HT-29 (cell line): ENCODE measurements around the gene ZBTB7C. TPM values are rescaled to one million over a fixed set of nuclear protein-coding genes. Genes with fewer than 3 reads are reported as not detected.
A peak's percentile ranks its signal among the peaks of the same experiment; 100 is the strongest.
"Not testable (repeated sequence)": the region's sequence is repeated elsewhere in the genome, so short reads cannot be mapped to it uniquely, and the experiment has no call there.

Experiments used
- DNase-seq: peaks from one replicate; pipeline ENCODE4 v3.0.0-alpha.2; 2015; ENCODE audit warnings: low spot score
- total RNA-seq: library from RNA; depleted of rRNA; stranded (reverse); fragments of >200 nt; shearing (Covaris generic); gene quantifications from 2 replicates; pipeline ENCODE4 v1.2.3, GENCODE V29; 2014; rRNA removed

Gene ZBTB7C
- 15.1 and 17.1 TPM in 2 replicates for total RNA-seq

DNA sequence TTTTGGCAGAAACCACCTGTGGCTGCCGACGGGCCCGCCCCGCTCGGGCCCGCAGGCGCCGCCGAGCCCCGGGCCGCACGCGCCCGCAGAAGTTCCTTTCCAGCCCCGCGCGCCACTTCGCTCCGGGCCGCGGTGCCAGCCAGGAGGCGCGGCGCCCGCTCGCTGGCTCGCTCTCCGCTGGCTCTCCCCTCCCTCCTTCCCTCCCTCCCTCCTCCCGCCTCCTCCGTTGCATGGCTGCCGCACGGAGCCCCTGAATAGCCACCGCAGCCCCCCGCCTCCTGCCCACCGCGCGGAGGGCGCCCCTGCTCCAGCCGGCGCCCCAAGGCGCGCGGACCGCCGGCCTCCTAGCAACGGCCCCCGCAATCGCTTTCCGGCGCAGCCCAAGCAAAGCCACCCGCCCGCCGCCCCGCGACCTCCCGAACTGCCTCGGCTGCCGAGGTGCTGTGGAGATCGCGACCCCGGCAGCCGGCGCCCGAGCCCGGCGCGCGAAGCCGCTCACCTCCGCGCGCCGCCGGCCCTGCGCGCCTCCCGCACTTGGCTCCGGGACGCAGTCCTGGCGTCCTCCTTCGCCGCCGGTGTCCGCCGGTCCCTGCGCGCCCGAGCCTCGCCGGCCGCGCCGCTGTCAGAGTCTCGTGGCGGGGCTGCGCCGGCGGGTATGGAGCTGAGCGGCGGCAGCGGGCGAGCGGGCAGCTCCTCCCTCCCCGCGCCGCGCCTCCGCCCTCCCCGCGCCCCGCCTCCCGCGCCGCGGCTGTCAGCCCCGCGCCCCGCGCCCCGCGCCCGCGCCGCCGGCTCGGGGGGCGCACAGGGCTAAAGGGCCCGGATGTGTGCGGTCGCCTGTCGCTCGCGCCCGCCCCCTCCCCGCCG lies at the start of gene ZBTB7C:
ZBTB7C (minus strand) TSS at position 657 of the 864 bp plus-strand sequence.
- peak; percentile 31 for DNase-seq

GRCh38 chr18:48456838-48457237 lies 47.7 kb upstream of the ZBTB7C start:
- no peak for DNase-seq

GRCh38 chr18:48455555-48456478 lies 46.6 kb upstream of the ZBTB7C start:
- peak; percentile 92 for DNase-seq

DNA sequence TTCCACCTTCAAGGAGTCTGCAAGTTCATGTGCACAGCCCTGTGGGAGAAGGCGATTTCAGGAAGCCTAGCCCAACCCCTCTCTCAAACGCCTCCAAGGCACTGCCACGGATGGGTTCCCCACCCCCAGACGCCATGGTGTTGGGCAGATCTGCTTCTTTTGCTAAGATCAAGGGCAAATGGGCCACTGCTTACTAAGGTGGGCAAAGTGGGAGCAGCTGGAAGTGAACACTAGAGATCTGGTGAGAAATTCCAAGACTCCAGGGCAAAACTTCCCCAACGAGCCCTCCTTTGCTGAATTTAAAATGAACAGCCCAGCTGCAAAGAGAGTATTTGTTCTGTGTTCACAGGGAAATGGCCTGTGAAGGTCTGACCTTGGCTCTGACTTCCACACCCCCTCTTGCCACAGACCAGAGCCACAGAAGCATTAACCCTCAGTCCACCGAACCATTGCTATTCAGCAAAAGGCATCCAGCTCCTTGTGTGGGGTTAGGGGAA lies 45.1 kb upstream of the ZBTB7C start:
- DNase-seq = peak; percentile 33

GRCh38 chr18:48453330-48454066 lies 44.3 kb upstream of the ZBTB7C start:
- DNase-seq = peak; percentile 17

- peak; percentile 41 for DNase-seq
Observed at GRCh38 chr18:48452861-48453323, 43.7 kb upstream of the ZBTB7C start.

DNA sequence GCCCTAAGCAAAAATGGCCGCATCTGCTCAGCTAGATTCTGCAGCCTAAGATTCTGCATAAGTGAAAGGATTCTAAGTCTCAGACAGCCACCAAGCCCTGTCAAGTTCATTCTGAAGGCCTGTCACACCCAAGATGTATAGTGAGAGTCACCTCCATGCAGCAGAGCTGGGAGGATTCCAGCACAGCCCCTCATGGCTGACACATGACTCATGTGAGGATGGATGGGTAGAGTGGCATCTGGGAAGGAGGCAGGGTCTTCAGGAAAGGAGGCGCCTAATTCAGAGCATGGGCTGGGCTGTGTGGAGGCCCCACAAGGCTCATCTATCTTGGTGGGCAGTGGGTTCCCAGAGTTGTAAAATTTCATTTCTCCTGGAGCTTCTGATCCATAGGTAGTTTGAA lies 41.5 kb upstream of the ZBTB7C start:
- DNase-seq = no peak

DNA sequence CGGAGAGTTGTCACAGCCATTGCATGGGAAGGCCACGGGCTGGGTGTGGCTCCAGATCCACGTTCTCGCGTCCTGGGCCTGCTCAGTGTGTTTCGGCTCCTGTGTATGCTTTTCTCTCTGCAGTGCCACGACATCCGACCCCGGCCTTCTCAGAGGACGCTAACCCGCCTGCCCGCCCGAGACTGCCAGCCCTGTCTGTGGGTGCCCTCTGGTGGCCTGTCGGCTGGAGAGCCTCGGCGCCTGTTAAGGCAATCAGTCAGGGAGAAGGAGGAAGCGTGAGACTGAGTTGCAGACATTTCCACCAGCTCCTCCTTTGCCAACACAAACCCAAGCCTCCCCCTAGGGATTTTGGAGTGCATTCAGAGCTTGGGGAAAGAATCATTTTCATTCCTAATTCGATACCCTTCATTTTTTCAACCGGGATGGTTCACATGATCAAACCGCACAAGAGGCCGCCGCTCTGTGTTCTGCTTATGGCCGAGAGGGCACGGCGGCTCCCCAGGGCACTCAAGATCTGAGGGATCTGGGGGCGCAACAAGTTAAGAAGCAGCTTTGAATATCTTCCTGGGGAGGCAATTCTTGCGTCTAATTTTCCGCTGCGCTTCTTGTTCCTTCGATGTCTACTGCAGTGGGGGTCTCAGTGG lies 37.5 kb upstream of the ZBTB7C start:
- DNase-seq = peak; percentile 88

- peak; percentile 83 for DNase-seq
Observed at GRCh38 chr18:48445540-48445939, 36.4 kb upstream of the ZBTB7C start.

GRCh38 chr18:48442761-48443160 lies 33.6 kb upstream of the ZBTB7C start:
- DNase-seq = no peak

DNA sequence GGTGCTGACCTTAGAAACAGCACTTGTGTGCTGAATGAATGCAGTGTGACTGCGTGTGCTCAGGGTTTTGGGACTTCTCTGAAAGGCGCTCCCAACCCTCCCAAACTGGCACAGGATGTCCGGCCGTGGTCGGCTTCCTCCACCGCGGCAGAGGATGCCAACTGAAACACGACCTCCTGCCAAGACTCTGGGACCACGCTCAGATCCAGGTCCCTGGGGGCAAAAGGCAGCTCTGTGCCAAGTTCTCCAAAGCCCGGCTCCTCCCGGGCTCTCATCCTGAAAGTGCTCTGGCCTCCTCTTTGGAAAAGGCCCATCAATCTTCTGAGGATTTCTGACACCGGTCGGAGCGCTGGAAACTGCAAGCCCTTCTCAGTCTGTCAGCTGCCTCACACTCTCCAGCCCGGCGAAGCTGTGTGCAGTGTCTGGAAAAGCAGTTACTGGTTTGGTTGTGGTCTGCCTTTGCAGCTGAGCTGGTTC lies 32.3 kb upstream of the ZBTB7C start:
- DNase-seq = no peak

- DNase-seq = no peak
Observed at GRCh38 chr18:48440924-48441323, 31.7 kb upstream of the ZBTB7C start.

- DNase-seq = no peak
Observed at GRCh38 chr18:48436907-48437306, 27.7 kb upstream of the ZBTB7C start.

DNA sequence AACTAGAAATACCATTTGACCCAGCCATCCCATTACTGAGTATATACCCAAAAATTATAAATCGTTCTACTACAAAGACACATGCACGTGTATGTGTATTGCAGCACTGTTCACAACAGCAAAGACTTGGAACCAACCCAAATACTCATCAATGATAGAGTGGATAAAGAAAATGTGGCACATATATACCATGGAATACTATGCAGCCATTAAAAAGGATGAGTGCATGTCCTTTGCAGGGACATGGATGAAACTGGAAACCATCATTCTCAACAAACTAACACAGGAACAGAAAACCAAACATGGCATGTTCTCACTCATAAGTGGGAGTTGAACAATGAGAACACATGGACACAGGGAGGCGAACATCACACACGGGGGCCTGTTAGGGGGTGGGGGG lies 25.2 kb upstream of the ZBTB7C start:
- DNase-seq = not testable (repeated sequence)

GRCh38 chr18:48433541-48433940 lies 24.4 kb upstream of the ZBTB7C start:
- no peak for DNase-seq

DNA sequence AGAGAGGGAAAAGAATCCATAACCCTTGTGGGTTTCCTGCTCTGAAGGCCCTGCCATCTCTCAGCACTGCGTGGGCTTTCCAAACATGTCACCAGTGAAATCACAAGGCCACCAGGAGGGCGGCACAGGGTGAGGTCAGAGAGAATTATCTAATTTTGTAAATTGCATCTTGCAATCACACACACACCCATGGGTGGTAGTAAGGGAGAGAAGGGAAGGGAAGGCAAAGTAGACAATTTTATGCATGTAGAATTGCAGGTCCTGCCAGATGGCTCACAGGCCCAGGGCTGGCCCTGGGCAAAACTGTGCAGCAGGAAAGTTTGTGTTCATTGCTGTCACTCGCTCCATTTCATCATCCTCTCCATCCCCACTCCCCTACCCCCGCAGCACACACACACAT lies 21.0 kb upstream of the ZBTB7C start:
- DNase-seq = no peak

DNA sequence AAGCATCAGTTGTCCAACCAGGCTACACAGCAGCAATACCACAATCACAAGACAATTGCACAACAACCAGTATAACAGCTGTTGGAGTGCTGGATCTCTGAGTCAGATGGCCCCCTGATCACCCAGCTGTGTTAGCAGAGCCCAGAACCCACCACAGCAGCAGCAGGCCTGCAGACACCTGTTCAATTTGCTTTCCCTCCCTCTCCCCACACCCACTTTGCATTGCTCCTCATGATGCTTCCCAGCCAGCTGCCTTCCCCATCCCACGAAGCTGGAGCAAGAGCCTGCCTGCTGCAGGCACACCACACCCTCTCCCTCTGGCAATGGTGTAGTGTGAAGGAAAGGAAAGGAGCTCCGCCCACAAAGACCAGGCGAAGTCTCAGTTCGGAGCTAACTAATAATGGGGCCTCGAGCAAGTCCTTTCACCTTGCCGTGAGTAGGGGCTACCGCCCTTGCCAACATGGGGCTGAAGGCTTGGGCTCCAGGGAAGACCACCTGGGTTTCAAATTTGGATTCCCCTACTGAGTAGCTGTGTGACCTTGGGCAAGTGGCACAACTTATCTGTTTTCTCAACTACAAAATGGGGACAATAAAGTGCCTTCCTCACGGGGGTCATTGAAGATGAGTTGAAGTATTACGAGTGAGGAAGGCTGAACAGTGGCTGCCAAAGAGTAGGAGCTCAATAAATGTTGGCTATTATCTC lies 19.4 kb upstream of the ZBTB7C start:
- DNase-seq = no peak

GRCh38 chr18:48422947-48423378 lies 13.8 kb upstream of the ZBTB7C start:
- no peak for DNase-seq

GRCh38 chr18:48419277-48420022 lies 10.3 kb upstream of the ZBTB7C start:
- no peak for DNase-seq
